HL-60 (cell line): ENCODE data around the gene CCDC88C.

ENCODE experiments used
- DNase-seq, 2 experiments: peaks; one replicate each; pipeline ENCODE4 v3.0.0-alpha.2; 2010 to 2020; ENCODE audit warnings: low read depth in 1 of 2, low spot score in 1 of 2
- H3K27ac ChIP-seq: fragments of 250-450 bp; sonication (Bioruptor Pico); replicated peaks from 2 replicates; pipeline ENCODE4 v1.5.1; 2020; ENCODE audit warnings: mild to moderate bottlenecking, moderate library complexity
- H3K27me3 ChIP-seq: fragments of 250-450 bp; sonication (Bioruptor Pico); 2 replicates; pipeline ENCODE4 v1.5.1; 2021; ENCODE audit warnings: mild to moderate bottlenecking, moderate library complexity; ENCODE audit not compliant: insufficient read depth, poor library complexity, severe bottlenecking
- H3K4me3 ChIP-seq: replicated peaks from 2 replicates; pipeline ENCODE4 v1.5.1; 2011; ENCODE audit warnings: mild to moderate bottlenecking, control low read depth, low read length; ENCODE audit not compliant: insufficient read depth
- GABPA ChIP-seq: IDR thresholded peaks from 2 replicates; pipeline ENCODE4 v1.6.1; 2012; ENCODE audit warnings: low read depth
- POLR2AphosphoS5 ChIP-seq: IDR thresholded peaks from 2 replicates; pipeline ENCODE4 v1.6.1; 2012; ENCODE audit warnings: low read depth
- SPI1 ChIP-seq: IDR thresholded peaks from 2 replicates; pipeline ENCODE4 v1.6.1; 2012; ENCODE audit warnings: low read depth, mild to moderate bottlenecking, borderline replicate concordance
- TF ChIP-seq, protein P1 (sequence below): IDR thresholded peaks from one replicate; pipeline ENCODE4 v1.5.1; 2011; ENCODE audit warnings: low read length, control low read depth, inconsistent platforms; ENCODE audit not compliant: insufficient read depth
- TF ChIP-seq, protein P2 (sequence below): IDR thresholded peaks from 2 replicates; pipeline ENCODE4 v1.6.1; 2012; ENCODE audit warnings: low read depth; ENCODE audit not compliant: insufficient replicate concordance

CCDC88C gene

DNA sequence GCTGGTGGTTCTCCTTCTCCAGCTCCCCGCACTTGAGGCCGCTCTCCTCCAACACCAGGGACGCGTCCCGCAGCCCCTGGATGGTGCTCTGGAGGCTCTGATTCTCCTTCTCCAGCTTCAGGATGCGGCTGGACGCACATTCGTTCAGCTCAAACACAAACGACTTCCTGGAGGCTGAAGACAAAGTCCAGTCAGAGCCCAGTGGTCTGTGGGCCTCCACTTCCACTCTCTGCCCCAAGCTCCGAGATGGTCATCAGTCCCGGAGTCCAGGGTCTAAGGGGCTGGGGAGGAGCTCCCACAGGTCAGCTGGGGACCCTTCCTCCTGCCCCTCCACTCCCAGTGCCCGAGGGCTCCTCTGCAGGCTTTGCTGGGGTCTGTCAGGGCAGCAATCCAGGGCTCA is 96.5 kb downstream of the CCDC88C start:
- Histone ChIP-seq H3K27ac (no peak overlapping the region), H3K4me3 (no peak overlapping the region), H3K27me3 (no peaks in the 10 kb centered on the region)
- TF ChIP-seq GABPA (no peak), SPI1 (no peak), POLR2AphosphoS5 (no peak)
- TF ChIP-seq, protein P1, sequence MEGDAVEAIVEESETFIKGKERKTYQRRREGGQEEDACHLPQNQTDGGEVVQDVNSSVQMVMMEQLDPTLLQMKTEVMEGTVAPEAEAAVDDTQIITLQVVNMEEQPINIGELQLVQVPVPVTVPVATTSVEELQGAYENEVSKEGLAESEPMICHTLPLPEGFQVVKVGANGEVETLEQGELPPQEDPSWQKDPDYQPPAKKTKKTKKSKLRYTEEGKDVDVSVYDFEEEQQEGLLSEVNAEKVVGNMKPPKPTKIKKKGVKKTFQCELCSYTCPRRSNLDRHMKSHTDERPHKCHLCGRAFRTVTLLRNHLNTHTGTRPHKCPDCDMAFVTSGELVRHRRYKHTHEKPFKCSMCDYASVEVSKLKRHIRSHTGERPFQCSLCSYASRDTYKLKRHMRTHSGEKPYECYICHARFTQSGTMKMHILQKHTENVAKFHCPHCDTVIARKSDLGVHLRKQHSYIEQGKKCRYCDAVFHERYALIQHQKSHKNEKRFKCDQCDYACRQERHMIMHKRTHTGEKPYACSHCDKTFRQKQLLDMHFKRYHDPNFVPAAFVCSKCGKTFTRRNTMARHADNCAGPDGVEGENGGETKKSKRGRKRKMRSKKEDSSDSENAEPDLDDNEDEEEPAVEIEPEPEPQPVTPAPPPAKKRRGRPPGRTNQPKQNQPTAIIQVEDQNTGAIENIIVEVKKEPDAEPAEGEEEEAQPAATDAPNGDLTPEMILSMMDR: no peak
- TF ChIP-seq, protein P2, sequence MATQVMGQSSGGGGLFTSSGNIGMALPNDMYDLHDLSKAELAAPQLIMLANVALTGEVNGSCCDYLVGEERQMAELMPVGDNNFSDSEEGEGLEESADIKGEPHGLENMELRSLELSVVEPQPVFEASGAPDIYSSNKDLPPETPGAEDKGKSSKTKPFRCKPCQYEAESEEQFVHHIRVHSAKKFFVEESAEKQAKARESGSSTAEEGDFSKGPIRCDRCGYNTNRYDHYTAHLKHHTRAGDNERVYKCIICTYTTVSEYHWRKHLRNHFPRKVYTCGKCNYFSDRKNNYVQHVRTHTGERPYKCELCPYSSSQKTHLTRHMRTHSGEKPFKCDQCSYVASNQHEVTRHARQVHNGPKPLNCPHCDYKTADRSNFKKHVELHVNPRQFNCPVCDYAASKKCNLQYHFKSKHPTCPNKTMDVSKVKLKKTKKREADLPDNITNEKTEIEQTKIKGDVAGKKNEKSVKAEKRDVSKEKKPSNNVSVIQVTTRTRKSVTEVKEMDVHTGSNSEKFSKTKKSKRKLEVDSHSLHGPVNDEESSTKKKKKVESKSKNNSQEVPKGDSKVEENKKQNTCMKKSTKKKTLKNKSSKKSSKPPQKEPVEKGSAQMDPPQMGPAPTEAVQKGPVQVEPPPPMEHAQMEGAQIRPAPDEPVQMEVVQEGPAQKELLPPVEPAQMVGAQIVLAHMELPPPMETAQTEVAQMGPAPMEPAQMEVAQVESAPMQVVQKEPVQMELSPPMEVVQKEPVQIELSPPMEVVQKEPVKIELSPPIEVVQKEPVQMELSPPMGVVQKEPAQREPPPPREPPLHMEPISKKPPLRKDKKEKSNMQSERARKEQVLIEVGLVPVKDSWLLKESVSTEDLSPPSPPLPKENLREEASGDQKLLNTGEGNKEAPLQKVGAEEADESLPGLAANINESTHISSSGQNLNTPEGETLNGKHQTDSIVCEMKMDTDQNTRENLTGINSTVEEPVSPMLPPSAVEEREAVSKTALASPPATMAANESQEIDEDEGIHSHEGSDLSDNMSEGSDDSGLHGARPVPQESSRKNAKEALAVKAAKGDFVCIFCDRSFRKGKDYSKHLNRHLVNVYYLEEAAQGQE: no peak
- DNase-seq: no peak

DNA sequence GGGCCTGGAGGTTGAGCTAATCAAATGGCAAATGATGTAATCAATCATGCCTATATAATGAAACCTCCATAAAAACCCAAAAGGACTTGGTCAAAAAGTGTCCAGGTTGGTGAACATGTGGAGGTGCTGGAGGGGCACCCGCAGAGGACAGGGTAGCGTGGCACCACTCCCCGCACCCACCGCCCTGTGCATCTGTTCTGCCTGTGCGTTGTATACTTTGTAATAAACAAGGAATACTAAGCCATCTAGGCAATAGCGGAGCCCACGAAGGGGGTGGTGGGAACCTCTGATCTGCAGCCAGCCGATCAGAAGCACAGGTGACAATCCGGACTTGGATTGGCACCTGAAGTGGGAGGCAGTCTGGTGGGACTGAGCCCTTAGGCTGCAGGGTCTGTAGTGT is 97.4 kb downstream of the CCDC88C start:
- Histone ChIP-seq H3K4me3 (no peak overlapping the region), H3K27ac (no peak overlapping the region), H3K27me3 (no peaks in the 10 kb centered on the region)
- no peak for DNase-seq
- TF ChIP-seq, protein P1: no peak

DNA sequence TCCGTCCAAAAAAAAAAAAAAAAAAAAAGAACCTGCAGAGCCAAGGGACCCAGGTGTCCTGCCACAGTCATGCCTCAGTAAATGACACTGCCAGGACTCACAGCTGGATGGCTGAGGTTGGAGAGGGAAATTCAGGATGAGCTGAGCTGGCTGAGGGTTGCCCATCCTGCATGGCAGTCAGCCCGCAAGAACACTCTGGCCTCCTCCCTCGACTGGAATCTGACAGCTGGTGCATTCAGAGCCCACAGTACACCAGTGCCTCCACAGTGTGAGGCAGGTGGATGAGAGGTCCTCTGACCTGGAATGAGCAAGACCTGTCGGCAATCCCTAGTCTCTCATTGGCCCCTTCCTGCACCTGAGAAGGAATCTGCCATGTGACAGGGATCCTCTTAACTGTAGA is 98.7 kb downstream of the CCDC88C start:
- TF ChIP-seq, protein P2: no peak
- TF ChIP-seq POLR2AphosphoS5 (no peak), GABPA (no peak), SPI1 (no peak)
- TF ChIP-seq, protein P1: no peak
- no peaks in the 10 kb centered on the region for H3K27me3 ChIP-seq
- DNase-seq: no peak
- no peak overlapping the region for H3K27ac ChIP-seq
- H3K4me3 ChIP-seq: no peak overlapping the region

DNA sequence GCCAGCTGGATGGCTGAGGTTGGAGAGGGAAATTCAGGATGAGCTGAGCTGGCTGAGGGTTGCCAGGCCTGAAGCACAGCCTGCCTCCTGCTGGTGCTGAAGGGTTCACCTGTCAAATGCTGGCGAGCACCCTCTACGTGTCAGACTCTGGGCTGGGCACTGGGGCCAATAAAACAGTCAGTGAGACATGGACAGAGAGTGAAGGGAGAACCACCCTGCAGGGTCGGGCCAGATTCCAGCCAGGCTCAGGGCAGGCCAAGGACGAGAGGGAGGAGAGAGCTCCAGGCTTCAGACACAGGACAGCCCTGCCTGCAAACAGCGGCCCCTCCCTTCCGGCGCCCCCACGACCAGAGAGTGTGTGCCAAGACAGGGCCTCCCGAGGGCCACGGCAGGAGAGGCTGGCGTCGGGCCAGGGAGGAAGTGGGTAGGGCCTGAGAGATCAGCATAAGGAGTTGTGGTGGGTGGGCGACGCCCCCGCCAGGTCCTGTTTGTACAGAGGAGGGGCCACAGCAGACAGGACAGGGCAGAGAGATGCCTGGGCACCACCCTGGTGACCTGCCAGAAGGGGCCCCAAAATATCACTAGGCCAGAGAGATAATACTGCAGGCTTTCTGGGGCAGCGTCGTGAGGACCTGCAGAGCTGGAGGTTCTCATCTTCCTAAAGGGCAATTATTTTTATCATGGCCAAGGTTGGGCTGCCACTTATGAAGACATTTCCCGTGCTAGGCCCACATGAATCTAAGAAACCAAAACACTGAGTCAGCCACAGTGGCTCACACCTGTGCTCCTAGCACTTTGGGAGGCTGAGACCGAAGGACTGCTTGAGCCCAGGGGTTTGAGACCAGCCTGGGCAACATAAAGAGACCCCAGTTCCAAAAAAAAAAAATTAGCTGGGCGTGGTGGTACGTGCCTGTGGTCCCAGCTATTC is 100.0 kb downstream of the CCDC88C start:
- TF ChIP-seq POLR2AphosphoS5: peak; percentile 86
- no peak for TF ChIP-seq GABPA
- TF ChIP-seq, protein P1: peak; percentile 19
- TF ChIP-seq, protein P2: no peak
- TF ChIP-seq SPI1: peak; percentile 83
- H3K4me3 ChIP-seq: no peak overlapping the region
- peak; percentile 85 to 94 for DNase-seq
- H3K27ac ChIP-seq: peak overlapping the region; percentile 60
- H3K27me3 ChIP-seq: no peaks in the 10 kb centered on the region
